HEK293 (cell line): ENCODE data around the gene BANF2.

ENCODE experiments used
- BCL11B ChIP-seq: fragments of 450-650 bp; formaldehyde crosslinking; IDR thresholded peaks from 2 replicates; pipeline ENCODE4 v1.5.1; 2016; ENCODE audit warnings: low read depth, missing biosample characterization, missing genetic modification characterization
- EGR2 ChIP-seq: fragments of 450-650 bp; formaldehyde crosslinking; IDR thresholded peaks from 2 replicates; pipeline ENCODE4 v1.5.1; 2016; ENCODE audit warnings: low read depth, missing biosample characterization, missing genetic modification characterization
- GFI1B ChIP-seq: fragments of 450-650 bp; formaldehyde crosslinking; IDR thresholded peaks from 2 replicates; pipeline ENCODE4 v1.5.1; 2016; ENCODE audit warnings: missing biosample characterization, missing genetic modification characterization
- INSM2 ChIP-seq: fragments of 450-650 bp; formaldehyde crosslinking; IDR thresholded peaks from 2 replicates; pipeline ENCODE4 v1.5.1; 2016; ENCODE audit warnings: missing biosample characterization, missing genetic modification characterization
- PBX3 ChIP-seq: sonication (generic); formaldehyde crosslinking; IDR thresholded peaks from 2 replicates; pipeline ENCODE4 v1.8.1; 2022; ENCODE audit warnings: mild to moderate bottlenecking, moderate library complexity, missing genetic modification reagents
- ZBTB1 ChIP-seq: fragments of 450-650 bp; formaldehyde crosslinking; IDR thresholded peaks from 2 replicates; pipeline ENCODE4 v1.5.1; 2016; ENCODE audit warnings: missing biosample characterization, missing genetic modification characterization
- ZBTB48 ChIP-seq: fragments of 450-650 bp; formaldehyde crosslinking; IDR thresholded peaks from 2 replicates; pipeline ENCODE4 v1.5.1; 2016; ENCODE audit warnings: missing biosample characterization, missing genetic modification characterization
- ZEB2 ChIP-seq: fragments of 450-650 bp; formaldehyde crosslinking; IDR thresholded peaks from 2 replicates; pipeline ENCODE4 v1.5.1; 2016; ENCODE audit warnings: missing biosample characterization, missing genetic modification characterization
- ZFP69B ChIP-seq: fragments of 450-650 bp; formaldehyde crosslinking; IDR thresholded peaks from 2 replicates; pipeline ENCODE4 v1.5.1; 2016; ENCODE audit warnings: missing biosample characterization, missing genetic modification characterization
- ZIC2 ChIP-seq: fragments of 450-650 bp; formaldehyde crosslinking; IDR thresholded peaks from 2 replicates; pipeline ENCODE4 v1.5.1; 2016; ENCODE audit warnings: missing biosample characterization, missing genetic modification characterization
- ZNF10 ChIP-seq: fragments of 450-650 bp; formaldehyde crosslinking; IDR thresholded peaks from 2 replicates; pipeline ENCODE4 v1.5.1; 2017; ENCODE audit warnings: missing biosample characterization, missing genetic modification characterization
- ZNF146 ChIP-seq: fragments of 450-650 bp; formaldehyde crosslinking; IDR thresholded peaks from 2 replicates; pipeline ENCODE4 v1.5.1; 2016; ENCODE audit warnings: missing biosample characterization, missing genetic modification characterization
- ZNF239 ChIP-seq: fragments of 450-650 bp; formaldehyde crosslinking; IDR thresholded peaks from 2 replicates; pipeline ENCODE4 v1.5.1; 2016; ENCODE audit warnings: missing biosample characterization, missing genetic modification characterization
- ZNF248 ChIP-seq: fragments of 450-650 bp; formaldehyde crosslinking; IDR thresholded peaks from 2 replicates; pipeline ENCODE4 v1.5.1; 2017; ENCODE audit warnings: missing biosample characterization, missing genetic modification characterization
- ZNF266 ChIP-seq: fragments of 450-650 bp; formaldehyde crosslinking; IDR thresholded peaks from 2 replicates; pipeline ENCODE4 v1.5.1; 2016; ENCODE audit warnings: missing biosample characterization, missing genetic modification characterization, low read depth
- ZNF274 ChIP-seq, 2 experiments: fragments of 200-500 bp in 1 of 2; fragments of 450-650 bp in 1 of 2; sonication (Bioruptor generic) in 1 of 2; formaldehyde crosslinking in 1 of 2; IDR thresholded peaks; 2 replicates each; pipeline versions ENCODE4 v1.5.1 to v1.6.1; 2014 to 2016; ENCODE audit warnings: borderline replicate concordance in 1 of 2, inconsistent platforms in 1 of 2, low read length in 1 of 2, missing biosample characterization in 1 of 2, missing genetic modification characterization in 1 of 2
- ZNF280C ChIP-seq: fragments of 450-650 bp; formaldehyde crosslinking; IDR thresholded peaks from 2 replicates; pipeline ENCODE4 v1.5.1; 2016; ENCODE audit warnings: missing biosample characterization, missing genetic modification characterization
- ZNF280D ChIP-seq: fragments of 450-650 bp; formaldehyde crosslinking; IDR thresholded peaks from 2 replicates; pipeline ENCODE4 v1.5.1; 2016; ENCODE audit warnings: missing biosample characterization, missing genetic modification characterization
- ZNF354C ChIP-seq: fragments of 450-650 bp; formaldehyde crosslinking; IDR thresholded peaks from 2 replicates; pipeline ENCODE4 v1.5.1; 2016; ENCODE audit warnings: missing biosample characterization, missing genetic modification characterization, low read depth, borderline replicate concordance
- ZNF37A ChIP-seq: fragments of 450-650 bp; IDR thresholded peaks from 2 replicates; pipeline ENCODE4 v1.5.1; 2018; ENCODE audit warnings: missing biosample characterization, missing genetic modification characterization
- ZNF398 ChIP-seq: fragments of 450-650 bp; formaldehyde crosslinking; IDR thresholded peaks from 2 replicates; pipeline ENCODE4 v1.5.1; 2017; ENCODE audit warnings: missing biosample characterization, missing genetic modification characterization
- ZNF416 ChIP-seq: fragments of 450-650 bp; formaldehyde crosslinking; IDR thresholded peaks from 2 replicates; pipeline ENCODE4 v1.5.1; 2016; ENCODE audit warnings: missing biosample characterization, missing genetic modification characterization
- ZNF555 ChIP-seq: fragments of 450-650 bp; formaldehyde crosslinking; conservative IDR thresholded peaks from 2 replicates; pipeline ENCODE4 v1.5.1; 2017; ENCODE audit warnings: missing biosample characterization, mild to moderate bottlenecking, missing genetic modification characterization, inconsistent platforms
- ZNF558 ChIP-seq: fragments of 450-650 bp; formaldehyde crosslinking; IDR thresholded peaks from 2 replicates; pipeline ENCODE4 v1.5.1; 2016; ENCODE audit warnings: missing biosample characterization, missing genetic modification characterization
- ZNF658 ChIP-seq: fragments of 450-650 bp; formaldehyde crosslinking; IDR thresholded peaks from 2 replicates; pipeline ENCODE4; 2016; ENCODE audit warnings: missing biosample characterization, missing genetic modification characterization
- ZNF677 ChIP-seq: fragments of 450-650 bp; IDR thresholded peaks from 2 replicates; pipeline ENCODE4 v1.5.0; 2018; ENCODE audit warnings: missing biosample characterization, mild to moderate bottlenecking, missing genetic modification characterization, moderate library complexity
- ZNF707 ChIP-seq: fragments of 450-650 bp; formaldehyde crosslinking; IDR thresholded peaks from 2 replicates; pipeline ENCODE4 v1.5.1; 2016; ENCODE audit warnings: missing biosample characterization, missing genetic modification characterization
- ZNF785 ChIP-seq: fragments of 450-650 bp; formaldehyde crosslinking; IDR thresholded peaks from 2 replicates; pipeline ENCODE4 v1.5.1; 2016; ENCODE audit warnings: missing biosample characterization, missing genetic modification characterization
- ZSCAN4 ChIP-seq: fragments of 450-650 bp; formaldehyde crosslinking; IDR thresholded peaks from 2 replicates; pipeline ENCODE4 v1.5.1; 2017; ENCODE audit warnings: missing biosample characterization, missing genetic modification characterization

Gene BANF2

GRCh38 chr20:17682103-17682888 is 17.5 kb upstream of the BANF2 start, which contains the start of gene RRBP1 (continued):
- TF ChIP-seq ZNF416 (tag by site-specific recombination) (no peak), BCL11B (tag by site-specific recombination) (no peak), ZNF10 (tag by site-specific recombination) (no peak), ZNF707 (tag by site-specific recombination) (no peak), ZNF248 (tag by site-specific recombination) (no peak), ZNF785 (tag by site-specific recombination) (no peak), INSM2 (0 out of 2 replicates have a peak, but pooled peaks have one; percentile 38), ZNF558 (no peak), EGR2 (tag by site-specific recombination) (no peak), ZNF239 (no peak), ZSCAN4 (no peak), ZNF677 (tag by site-specific recombination) (no peak), ZIC2 (tag by site-specific recombination) (peak; percentile 67), ZBTB1 (tag by site-specific recombination) (no peak), ZBTB48 (tag by site-specific recombination) (no peak), ZNF146 (tag by site-specific recombination) (no peak), ZNF555 (no peak), PBX3 (CRISPR knock-in tag) (peak; percentile 99), ZEB2 (tag by site-specific recombination) (peak; percentile 49; the same call in 1 of the 2 replicates), ZNF274 (IDR thresholded peaks at IDR 0.05; ENCODE audit: low read length) (no peak), ZNF274 (tag by site-specific recombination; IDR thresholded peaks at IDR 0.05; ENCODE audit: borderline replicate concordance) (no peak), ZNF266 (tag by site-specific recombination) (no peak), ZFP69B (no peak), ZNF658 (tag by site-specific recombination) (no peak), GFI1B (tag by site-specific recombination) (no peak), ZNF398 (peak; percentile 23; the same call in 1 of the 2 replicates), ZNF280D (tag by site-specific recombination) (no peak), ZNF37A (tag by site-specific recombination) (no peak), ZNF354C (tag by site-specific recombination) (no peak), ZNF280C (tag by site-specific recombination) (no peak)
